KOPT-K1 (cell line): ENCODE data around the gene C9orf153.
"Not testable (repeated sequence)": the region's sequence is repeated elsewhere in the genome, so short reads cannot be mapped to it uniquely, and the experiment has no call there.

ENCODE experiments used
- H3K27ac ChIP-seq: fragments of 200-600 bp; sonication (generic); 2 replicates; pipeline ENCODE4 v1.5.1; 2016; ENCODE audit warnings: antibody characterized with exemption, mild to moderate bottlenecking, low read depth, low read length; ENCODE audit not compliant: poor library complexity, severe bottlenecking
- H3K36me3 ChIP-seq: fragments of 200-600 bp; sonication (generic); 2 replicates; pipeline ENCODE4 v1.5.1; 2017; ENCODE audit warnings: antibody characterized with exemption, mild to moderate bottlenecking, low read length, moderate library complexity; ENCODE audit not compliant: insufficient read depth
- H3K9me3 ChIP-seq: fragments of 200-600 bp; sonication (generic); 2 replicates; pipeline ENCODE4 v1.5.1; 2017; ENCODE audit warnings: antibody characterized with exemption, low read length, mild to moderate bottlenecking; ENCODE audit not compliant: insufficient read depth, poor library complexity, severe bottlenecking

C9orf153 gene

DNA sequence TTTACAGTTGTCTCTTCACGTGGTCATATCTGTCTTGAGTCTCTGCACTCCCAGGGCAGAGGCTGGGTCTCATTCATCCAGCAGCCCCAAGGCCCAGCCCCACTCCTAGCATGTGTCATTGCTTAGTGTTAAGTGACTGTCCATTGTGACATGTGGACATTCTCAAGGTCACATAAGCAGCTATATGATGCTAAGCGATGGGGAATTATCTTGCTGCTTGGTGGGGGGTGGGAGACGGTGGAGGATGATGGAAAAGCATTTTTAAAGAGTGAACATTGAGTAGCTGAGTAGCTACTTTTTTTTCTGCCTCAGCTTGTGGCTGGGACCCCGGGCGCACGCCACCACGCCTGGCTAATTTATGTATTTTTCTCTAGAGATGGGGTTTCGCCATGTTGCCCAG is at the start of gene C9orf153:
Gene C9orf153, minus strand, starts transcription at position 101 of the 400 bp plus-strand sequence. CDS start 30,054 bp downstream, outside the sequence.
- peaks cover 19% of the 10 kb centered on the region; the same call in 1 of the 2 replicates for H3K36me3 ChIP-seq

DNA sequence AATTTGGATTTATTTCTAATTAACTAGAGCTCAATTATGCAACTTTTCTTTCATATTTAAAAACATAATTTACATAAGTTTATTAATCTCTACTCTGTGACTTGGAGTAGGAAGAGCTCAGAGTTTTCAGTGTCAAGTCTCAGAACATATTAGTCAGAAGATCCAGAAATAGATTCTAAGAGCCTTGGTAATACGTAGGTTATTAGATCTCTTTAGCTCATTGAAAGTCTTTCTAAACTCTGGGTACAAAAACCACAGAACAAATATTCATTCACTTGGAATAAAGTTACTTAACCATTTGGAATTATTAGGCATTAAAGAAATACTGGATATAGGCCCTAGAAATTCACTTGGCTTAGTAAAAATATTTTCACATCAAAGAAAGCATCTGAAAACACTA is 49.2 kb upstream of the C9orf153 start:
- H3K36me3 ChIP-seq = peaks cover 83% of the 10 kb centered on the region
- H3K27ac ChIP-seq = no peak overlapping the region
- no peaks in the 10 kb centered on the region for H3K9me3 ChIP-seq

More for the DNA sequence above, at the start of gene C9orf153:
- Histone ChIP-seq H3K27ac (no peak within 1 kb of the TSS), H3K9me3 (no peaks in the 10 kb centered on the region)

DNA sequence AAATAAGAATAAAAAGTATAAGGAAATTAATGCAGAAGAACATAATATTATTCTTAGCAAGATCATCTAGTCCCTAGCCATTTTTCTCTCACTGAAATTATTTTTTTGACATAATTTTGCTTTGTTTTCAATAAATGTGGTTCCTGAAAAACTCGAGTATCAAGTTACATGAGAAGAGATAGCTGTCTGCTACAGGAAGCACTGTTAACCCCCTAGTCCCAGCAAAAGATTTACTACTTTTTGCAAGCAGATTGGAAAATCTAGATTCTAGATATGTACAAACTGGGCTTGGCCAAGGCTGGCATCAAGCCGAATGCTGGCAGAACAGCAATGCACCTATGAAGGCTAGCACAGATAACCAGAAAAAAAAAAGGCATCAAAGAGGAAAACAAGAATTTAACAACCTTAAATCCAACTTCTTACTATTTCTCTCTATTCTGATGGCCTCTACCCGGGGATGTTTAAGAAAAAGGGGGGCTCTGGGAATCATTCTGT is 44.8 kb upstream of the C9orf153 start:
- Histone ChIP-seq H3K27ac (no peak overlapping the region), H3K36me3 (peaks cover 93% of the 10 kb centered on the region), H3K9me3 (no peaks in the 10 kb centered on the region)

DNA sequence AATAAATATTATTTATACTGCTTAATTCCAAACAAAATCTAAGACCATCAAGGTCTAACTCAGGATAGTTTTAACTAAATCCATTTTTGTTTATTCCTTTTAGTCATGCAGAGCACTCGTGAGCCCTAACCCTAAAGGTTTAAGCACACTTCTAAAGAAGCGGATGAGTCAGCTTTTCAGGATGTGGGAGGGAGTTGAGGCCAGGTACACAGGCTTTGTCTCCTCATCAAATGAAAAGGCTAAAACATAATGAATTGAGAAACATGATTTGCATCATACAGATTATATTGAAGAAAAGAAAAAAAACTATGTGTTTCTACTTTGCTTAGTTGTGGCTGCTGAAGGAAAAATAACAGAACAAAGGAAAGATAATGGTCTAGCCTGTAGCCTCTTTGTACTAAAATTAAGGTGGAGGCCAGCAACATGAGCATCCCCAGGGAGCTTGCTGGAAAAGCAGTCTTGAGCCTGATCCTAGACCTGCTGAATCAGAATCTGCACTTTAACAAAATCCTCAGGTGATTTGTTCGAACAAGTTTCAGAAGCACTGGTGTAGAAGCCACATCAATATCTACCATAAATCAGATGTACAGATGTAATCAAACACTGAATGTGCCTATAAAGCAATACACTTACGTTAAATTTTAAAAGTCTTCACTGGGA is 44.0 kb upstream of the C9orf153 start:
- H3K36me3 ChIP-seq = peaks cover 94% of the 10 kb centered on the region
- H3K27ac ChIP-seq = no peak overlapping the region
- no peaks in the 10 kb centered on the region for H3K9me3 ChIP-seq

- no peak overlapping the region for H3K27ac ChIP-seq
- H3K9me3 ChIP-seq = no peaks in the 10 kb centered on the region
- H3K36me3 ChIP-seq = peaks cover 94% of the 10 kb centered on the region
Measured at GRCh38 chr9:86301686-86302085, 42.2 kb upstream of the C9orf153 start.

DNA sequence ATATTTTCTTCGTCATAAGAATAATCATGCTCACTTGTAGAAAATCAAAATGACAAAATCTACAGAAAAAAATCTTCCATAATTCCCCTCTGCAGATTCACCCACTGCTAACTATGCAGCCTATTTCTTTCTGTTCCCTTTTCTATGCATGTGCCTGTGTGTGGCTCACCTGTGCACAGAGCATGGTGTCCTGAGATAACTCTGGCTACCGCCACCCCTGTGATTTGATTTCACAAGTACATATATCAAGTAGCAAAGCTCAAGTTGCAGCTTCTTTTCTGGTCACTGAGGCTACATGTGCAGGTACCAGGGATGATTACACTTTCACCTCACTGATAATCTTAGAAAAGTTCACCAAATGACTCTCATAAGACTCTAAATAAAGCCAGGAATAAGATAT is 41.2 kb upstream of the C9orf153 start:
- no peak overlapping the region for H3K27ac ChIP-seq
- peaks cover 94% of the 10 kb centered on the region for H3K36me3 ChIP-seq
- no peaks in the 10 kb centered on the region for H3K9me3 ChIP-seq

GRCh38 chr9:86298873-86299272 is 39.4 kb upstream of the C9orf153 start:
- Histone ChIP-seq H3K9me3 (no peaks in the 10 kb centered on the region), H3K36me3 (peaks cover 82% of the 10 kb centered on the region), H3K27ac (no peak overlapping the region)

GRCh38 chr9:86290341-86290740 is 30.9 kb upstream of the C9orf153 start:
- H3K9me3 ChIP-seq, H3K27ac ChIP-seq: not testable (repeated sequence)
- H3K36me3 ChIP-seq = peaks cover 12% of the 10 kb centered on the region; the same call in 1 of the 2 replicates

DNA sequence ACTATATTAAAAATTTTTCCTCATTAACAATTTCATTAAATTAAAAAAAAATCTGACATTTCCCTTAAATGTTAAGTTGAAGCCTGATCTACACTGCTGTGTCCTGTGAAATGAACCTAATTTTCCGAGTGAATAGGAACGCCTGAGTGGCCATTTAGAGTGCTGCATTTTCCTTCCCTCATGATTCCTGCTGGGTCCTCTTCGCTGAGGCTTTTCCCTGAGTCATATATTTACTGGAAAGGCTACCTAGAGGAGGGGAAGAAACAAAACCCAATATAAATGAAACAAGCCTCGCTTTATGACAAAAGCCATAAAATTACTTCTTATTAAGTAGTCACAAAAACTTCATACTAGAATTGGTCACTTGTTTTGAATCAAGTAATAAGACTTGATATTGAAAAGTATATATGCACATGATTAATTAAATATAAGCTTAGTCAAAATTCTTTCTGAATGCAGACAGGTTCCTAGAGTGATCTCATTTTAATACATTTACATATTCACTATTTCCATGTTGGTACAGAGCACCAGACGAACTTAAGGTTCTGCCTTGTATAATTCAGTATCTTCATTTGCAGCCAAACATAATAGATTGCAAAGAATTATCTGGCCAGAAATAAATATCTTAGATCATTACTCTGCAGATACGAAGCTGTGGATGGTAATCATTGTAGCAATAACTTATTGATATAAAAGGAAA is 29.2 kb upstream of the C9orf153 start:
- H3K36me3 ChIP-seq = peaks cover 8% of the 10 kb centered on the region; the same call in 1 of the 2 replicates
- no peaks in the 10 kb centered on the region for H3K9me3 ChIP-seq
- H3K27ac ChIP-seq = no peak overlapping the region

GRCh38 chr9:86287013-86287412 is 27.6 kb upstream of the C9orf153 start:
- no peaks in the 10 kb centered on the region for H3K9me3 ChIP-seq
- H3K27ac ChIP-seq = no peak overlapping the region
- H3K36me3 ChIP-seq = peaks cover 8% of the 10 kb centered on the region; the same call in 1 of the 2 replicates

GRCh38 chr9:86286278-86286677 is 26.8 kb upstream of the C9orf153 start:
- Histone ChIP-seq H3K36me3 (peaks cover 8% of the 10 kb centered on the region; the same call in 1 of the 2 replicates), H3K27ac (no peak overlapping the region), H3K9me3 (no peaks in the 10 kb centered on the region)

DNA sequence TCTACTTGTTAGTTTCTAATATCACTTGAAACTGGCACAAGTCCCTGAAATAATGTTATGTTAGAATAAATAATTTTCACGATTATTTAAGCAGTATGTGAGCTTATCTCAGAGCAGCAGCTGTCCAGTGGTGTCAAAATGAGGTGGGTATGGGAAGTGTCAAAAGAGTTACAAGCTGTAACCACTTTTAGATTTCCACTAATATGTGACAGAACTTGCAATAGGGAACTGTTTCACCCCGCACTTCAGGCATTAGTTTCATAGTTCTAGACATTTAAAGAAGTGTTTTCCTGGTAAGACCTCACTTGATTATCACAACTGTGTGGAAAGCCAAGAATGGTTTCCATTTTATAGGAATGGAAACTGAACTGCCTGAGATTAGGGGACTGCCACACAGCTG is 25.8 kb upstream of the C9orf153 start:
- H3K36me3 ChIP-seq = peaks cover 8% of the 10 kb centered on the region; the same call in 1 of the 2 replicates
- H3K27ac ChIP-seq = no peak overlapping the region
- no peaks in the 10 kb centered on the region for H3K9me3 ChIP-seq

DNA sequence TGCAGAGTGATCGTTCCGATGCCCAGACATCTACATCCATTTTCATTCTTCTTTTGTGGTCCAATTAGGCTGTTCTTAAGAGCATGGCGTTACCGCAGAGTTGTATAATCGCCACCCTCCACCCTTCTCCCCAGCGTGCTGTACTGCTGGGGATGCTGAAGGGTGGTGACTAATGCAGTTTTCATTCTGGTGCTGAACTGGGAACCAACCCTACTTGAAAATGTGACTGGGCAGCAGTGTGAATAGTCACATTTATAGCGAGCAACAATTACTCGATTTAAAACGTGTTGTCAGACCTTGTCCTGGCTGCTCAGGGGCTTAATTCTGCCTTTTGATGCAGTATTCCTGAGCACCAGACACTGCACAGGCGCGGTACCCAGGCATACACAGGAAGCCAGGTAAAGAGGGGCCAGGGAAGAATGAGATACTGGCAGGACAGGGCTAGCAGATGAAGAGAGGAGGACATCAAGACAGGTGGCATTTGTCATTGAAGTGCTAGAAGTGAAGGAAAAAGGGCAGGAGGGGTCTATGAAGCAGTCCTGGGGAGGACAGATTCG is 23.6 kb upstream of the C9orf153 start:
- peaks cover 16% of the 10 kb centered on the region for H3K36me3 ChIP-seq
- H3K27ac ChIP-seq = peak overlapping the region; percentile 74
- no peaks in the 10 kb centered on the region for H3K9me3 ChIP-seq

GRCh38 chr9:86282077-86282978 is 22.9 kb upstream of the C9orf153 start, which contains the start of gene ISCA1:
ISCA1 (minus strand) TSS chr9:86282538; CDS start chr9:86282458, 80 bp downstream.
- peaks cover 11% of the 10 kb centered on the region; the same call in 1 of the 2 replicates for H3K36me3 ChIP-seq
- peak within 1 kb of the TSS; percentile 74 for H3K27ac ChIP-seq
- H3K9me3 ChIP-seq = no peaks in the 10 kb centered on the region
